Measurements from ENCODE around the gene SLC6A1. TPM values are rescaled to one million over a fixed set of nuclear protein-coding genes. Genes with fewer than 3 reads are reported as not detected.
"Not testable (repeated sequence)": the region's sequence is repeated elsewhere in the genome, so short reads cannot be mapped to it uniquely, and the experiment has no call there.

Gene SLC6A1
- total RNA-seq, 1 donor from 2014 or later = under 0.01 TPM

DNA sequence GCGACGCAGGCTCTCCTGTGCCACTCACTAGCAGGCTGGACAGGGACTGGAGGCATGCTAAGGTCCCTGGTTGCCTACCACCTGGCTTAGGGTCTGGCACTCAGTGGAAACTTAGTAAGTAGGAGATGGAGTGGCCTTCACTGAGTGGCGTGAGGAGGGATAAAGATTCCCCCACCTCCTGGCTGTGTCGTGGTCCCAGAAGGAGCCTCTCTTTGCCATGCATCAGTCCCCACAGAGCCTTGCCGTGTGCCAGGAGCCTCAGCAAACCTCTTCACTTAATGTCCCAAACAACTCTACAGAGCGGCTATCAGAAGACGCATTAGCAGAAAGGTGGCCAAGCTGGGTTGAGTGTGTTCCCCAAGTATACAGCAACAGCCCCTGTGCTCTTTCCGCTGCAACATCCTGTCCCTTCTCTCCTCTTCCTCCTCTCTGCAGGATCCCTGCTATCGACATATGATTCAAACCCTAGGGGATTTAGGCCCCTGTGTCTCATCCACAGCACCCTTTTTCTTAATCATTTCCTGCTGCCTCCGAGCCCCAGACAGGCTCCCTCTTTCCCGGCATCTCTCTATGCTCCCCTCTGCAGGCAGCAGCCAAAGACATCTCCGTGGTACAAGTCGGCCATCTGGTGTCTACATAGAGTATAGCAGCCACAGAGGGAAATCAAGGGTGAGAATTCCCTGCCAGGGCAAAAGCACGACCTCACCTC is 66.7 kb downstream of the SLC6A1 start:
- no peak for DNase-seq (ENCODE audit: low read depth, low spot score)

DNA sequence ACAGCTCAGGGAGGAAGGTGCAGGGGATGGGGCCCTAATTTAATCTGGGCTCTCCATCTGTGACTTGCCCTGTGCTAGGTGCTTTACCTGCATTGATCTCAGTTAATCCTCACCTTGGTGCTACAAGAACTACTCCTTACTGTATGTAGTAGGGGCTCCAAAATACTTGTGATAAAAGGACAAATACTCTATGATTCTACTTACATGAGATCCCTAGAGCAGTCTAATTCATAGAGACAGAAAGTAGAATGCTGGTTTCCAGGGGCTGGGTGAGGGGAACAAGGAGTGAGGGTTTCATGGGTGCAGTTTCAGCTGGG is 67.2 kb downstream of the SLC6A1 start:
- DNase-seq (ENCODE audit: low read depth, low spot score) = no peak

DNA sequence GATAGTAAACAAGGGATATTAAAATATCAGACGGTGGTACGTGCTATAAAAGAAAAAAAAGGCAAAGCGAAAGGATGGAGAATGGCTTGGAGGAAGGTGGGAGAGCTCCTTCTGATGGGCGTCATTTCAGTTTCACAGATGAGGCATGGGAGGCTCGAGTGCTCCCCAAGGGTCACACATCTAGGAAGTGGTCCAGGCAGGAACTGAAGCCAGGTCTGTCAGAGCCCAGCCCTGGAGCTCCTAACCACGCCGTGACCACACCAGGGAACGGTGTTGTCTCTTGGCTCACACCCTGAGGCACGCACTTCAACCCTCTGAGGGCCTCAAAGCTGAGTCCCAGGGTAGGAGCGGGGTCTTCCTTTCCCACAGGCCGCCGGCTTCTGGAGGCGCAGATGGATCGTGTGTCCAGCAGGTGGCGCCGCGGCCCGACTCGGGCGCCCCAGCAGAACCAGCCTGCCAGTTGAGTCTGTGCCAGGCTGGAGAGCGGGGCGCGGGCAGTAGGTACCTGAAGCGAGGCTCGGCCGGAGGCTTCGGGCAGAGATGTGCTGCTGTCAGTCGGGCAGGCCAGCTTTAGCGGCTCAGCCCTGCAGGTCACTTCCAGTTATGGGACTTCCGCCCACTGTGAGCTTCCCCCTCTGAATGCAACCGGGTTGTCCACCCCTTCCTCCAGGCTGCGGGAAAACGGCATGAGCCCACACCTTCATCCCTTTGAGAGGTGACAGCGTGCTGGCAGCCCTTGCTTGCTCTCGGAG is 68.1 kb downstream of the SLC6A1 start:
- DNase-seq (ENCODE audit: low read depth, low spot score) = no peak

DNA sequence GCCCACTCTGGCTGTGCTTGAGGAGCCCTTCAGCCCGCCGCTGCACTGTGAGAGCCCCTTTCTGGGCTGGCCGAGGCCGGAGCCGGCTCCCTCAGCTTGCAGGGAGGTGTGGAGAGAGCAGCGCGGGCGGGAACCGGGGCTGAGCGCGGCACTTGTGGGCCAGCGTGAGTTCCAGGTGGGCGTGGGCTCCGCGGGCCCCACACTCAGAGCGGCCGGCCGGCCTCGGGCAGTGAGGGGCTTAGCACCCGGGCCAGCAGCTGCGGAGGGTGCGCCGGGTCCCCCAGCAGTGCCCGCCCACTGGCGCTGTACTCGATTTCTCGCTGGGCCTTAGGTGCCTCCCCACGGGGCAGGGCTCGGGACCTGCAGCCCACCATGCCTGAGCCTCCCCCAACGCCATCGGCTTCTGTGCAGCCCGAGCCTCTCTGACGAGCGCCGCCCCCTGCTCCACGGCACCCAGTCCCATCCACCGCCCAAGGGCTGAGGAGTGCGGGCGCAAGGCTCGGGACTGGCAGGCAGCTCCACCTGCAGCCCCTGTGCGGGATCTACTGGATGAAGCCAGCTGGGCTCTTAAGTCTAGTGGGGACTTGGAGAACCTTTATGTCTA is 68.8 kb downstream of the SLC6A1 start:
- DNase-seq (ENCODE audit: low read depth, low spot score) = not testable (repeated sequence)

GRCh38 chr3:11062704-11063103 is 70.2 kb downstream of the SLC6A1 start:
- no peak for DNase-seq (ENCODE audit: low read depth, low spot score)

DNA sequence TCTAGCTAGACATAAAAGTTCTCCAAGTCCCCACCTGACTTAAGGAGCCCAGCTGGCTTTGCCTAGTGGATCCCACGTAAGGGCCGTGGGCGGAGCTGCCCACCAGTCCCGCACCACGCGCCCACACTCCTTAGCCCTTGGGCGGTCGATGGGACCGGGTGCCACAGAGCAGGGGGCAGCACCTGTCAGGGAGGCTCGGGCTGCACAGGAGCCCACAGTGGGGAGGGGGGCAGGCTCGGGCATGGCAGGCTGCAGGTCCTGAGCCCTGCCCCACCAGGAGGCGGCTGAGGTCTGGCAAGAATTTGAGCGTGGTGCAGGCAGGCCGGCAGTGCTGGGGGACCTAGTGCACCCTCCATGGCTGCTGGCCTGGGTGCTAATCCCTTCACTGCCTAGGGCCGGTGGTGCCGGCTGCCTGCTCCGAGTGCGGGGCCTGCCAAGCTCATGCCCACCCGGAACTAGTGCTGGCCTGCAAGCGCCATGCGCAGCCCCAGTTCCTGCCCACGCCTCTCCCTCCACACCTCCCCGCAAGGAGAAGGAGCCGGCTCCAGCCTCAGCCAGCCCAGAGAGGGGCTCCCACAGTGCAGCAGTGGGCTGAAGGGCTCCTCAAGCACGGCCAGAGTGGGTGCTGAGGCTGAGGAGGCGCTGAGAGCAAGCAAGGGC is 78.7 kb downstream of the SLC6A1 start:
- no peak for DNase-seq (ENCODE audit: low read depth, low spot score)

DNA sequence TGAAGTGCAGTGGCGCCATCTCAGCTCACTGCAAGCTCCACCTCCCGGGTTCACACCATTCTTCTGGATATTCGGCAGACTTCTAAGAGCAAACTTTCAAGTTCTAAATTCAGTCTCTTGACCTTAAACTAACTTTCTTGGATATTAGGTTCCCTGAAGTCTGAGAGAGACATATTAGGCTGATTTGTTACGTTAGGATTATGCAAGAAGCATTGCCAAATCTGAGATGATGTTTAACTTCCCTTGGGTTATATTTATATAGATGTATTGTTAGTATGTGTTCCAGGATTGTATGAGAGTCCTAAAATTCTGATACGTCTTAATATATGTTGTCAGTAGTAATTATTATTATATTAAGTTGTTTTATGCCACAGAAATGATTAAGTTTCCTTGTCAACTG is 80.1 kb downstream of the SLC6A1 start:
- no peak for DNase-seq (ENCODE audit: low read depth, low spot score)

DNA sequence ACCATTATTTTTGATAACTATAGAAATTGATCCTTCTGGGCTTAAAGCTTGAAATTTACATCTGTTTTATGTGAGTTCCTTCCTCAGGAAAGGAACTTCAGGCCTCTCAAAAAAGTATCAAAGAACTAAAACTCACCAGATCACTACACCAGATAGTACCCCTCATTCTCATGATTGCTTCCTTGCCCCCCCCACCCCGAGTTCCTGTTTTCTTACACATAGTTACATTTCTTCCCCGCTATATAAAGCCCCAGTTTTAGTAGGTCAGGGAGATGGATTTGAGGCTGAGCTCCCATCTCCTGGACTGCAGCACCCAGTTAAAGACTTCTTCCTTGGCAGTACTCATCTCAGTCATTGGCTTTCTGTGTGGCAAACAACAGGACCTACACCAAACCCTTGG is 81.5 kb downstream of the SLC6A1 start:
- DNase-seq (ENCODE audit: low read depth, low spot score) = no peak

- DNase-seq (ENCODE audit: low read depth, low spot score) = no peak
Measured at GRCh38 chr3:11074451-11074850, 81.9 kb downstream of the SLC6A1 start.

GRCh38 chr3:11075122-11075521 is 82.6 kb downstream of the SLC6A1 start:
- DNase-seq (ENCODE audit: low read depth, low spot score) = not testable (repeated sequence)

DNA sequence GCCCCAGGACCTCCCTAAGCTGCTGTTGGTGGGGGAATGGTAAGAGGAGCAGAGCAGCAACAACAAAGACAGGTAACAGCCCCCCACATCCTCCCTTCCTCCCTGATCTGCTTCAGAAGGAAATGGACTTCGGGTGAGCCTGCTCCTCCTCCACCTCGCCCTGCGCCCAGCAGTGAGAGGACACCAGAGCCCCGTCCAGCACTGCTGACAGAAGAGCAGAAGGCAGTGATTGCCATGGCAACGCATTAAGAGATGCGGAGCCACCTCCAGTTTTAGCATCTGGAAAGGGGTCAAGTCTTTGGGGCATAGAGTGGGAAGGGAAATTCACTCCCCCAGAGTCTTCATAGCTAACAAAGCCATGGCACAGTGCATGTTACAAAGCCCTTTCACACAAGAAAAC is 84.2 kb downstream of the SLC6A1 start:
- DNase-seq (ENCODE audit: low read depth, low spot score) = no peak

- DNase-seq (ENCODE audit: low read depth, low spot score) = no peak
Measured at GRCh38 chr3:11077466-11077865, 84.9 kb downstream of the SLC6A1 start.

DNA sequence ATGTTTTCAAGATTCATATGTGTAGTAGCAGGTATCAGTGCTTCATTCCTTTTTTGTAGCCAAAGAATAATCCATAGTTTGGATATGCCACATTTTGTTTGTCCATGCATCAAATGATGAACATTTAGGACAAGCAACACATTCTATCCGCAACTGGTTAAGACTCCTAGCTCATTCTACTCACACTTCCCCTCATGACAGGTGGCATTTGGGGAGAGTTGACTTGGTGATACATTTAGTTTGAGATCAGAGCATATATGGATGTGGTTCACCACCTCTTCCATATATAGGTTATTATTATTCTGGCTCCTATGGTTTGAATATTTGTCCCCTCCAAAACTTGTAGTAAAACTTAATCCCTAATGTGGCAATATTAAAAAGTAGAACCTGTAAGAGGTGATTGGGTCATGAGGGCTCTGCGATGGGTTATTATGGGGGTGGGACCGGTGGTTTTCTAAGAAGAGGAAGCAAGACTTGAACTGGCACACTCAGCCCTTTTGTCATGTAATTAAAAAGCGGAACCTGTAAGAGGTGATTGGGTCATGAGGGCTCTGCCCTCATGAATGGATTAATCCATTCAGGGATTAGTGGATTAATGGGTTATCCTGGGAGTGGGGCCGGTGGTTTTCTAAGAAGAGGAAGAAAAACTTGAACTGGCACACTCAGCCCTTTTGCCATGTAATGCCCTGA is 86.4 kb downstream of the SLC6A1 start:
- no peak for DNase-seq (ENCODE audit: low read depth, low spot score)

- DNase-seq (ENCODE audit: low read depth, low spot score) = no peak
Measured at GRCh38 chr3:11080492-11080891, 87.9 kb downstream of the SLC6A1 start.

- DNase-seq (ENCODE audit: low read depth, low spot score) = no peak
Measured at GRCh38 chr3:11084098-11084497, 91.5 kb downstream of the SLC6A1 start.

DNA sequence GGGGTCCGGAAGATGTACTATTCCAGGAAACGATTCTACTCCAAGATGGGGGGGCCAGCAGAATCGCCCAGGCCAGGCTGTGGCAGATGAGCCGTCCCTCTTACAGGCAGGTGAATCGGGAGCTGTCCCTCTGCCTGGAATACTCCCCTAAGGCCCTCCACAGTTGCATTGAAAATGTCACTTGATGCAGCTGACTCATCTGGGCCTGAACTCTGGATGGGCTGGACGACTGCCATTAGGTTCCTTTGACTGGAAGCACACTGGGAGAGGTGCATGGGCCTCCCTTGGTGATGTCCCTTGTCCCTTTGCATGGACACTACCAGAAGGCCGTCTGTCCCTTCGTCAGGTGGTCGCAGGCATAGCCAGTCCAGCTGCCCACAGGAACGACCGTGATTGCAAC is 92.1 kb downstream of the SLC6A1 start:
- DNase-seq (ENCODE audit: low read depth, low spot score) = no peak

GRCh38 chr3:11085093-11085840 is 92.7 kb downstream of the SLC6A1 start:
- no peak for DNase-seq (ENCODE audit: low read depth, low spot score)

GRCh38 chr3:11086856-11087255 is 94.3 kb downstream of the SLC6A1 start:
- no peak for DNase-seq (ENCODE audit: low read depth, low spot score)

DNA sequence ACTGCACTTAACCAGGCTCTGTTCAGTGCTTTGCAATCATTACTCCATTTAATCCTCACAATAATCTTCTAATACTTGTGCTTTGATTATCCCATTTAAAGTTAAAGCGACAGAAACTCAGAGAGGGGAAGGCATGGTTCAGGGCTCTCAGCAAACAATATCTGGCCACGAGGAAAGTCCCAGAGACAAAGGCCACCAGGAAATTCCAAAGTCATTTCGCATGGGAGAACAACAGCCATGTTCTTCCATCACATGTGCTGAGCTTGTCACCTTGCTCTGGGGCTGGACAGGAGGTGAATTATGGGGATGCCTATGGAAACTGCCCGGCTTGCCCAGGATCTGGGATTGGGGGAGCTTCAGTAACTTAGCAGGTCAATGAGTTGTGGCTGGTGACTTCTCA is 95.5 kb downstream of the SLC6A1 start:
- DNase-seq (ENCODE audit: low read depth, low spot score) = no peak

DNA sequence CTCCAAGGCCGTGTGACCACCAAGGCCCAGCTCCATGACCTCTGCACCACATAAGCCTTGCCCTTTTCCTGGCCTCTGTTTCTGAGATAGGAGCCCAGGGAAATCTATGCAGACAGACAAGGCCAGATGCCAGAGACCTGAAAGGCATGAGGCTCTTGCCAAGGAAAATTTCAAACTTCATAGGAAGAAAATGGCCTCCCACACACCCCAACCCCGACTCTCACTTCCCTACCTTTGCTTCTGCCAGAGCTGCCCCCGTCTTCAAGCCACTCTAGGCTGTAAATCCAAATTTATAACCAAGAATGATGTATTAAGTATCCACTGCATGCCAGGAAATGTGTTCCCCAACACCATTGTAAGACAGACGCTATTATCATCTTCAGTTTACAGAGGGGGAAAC is 96.3 kb downstream of the SLC6A1 start:
- no peak for DNase-seq (ENCODE audit: low read depth, low spot score)

All from pulmonary artery endothelial cell (primary cell).